Kidney (tissue), 14 donors: Measurements from ENCODE around the gene JUNB. TPM values are rescaled to one million over a fixed set of nuclear protein-coding genes. Genes with fewer than 3 reads are reported as not detected.
A peak's percentile ranks its signal among the peaks of the same experiment; 100 is the strongest.

Experiments used
- DNase-seq, 5 donors: peaks; one replicate each; pipeline ENCODE4 v3.0.0-alpha.2; 2013 to 2020
- FAIRE-seq: peaks from 2 replicates; lab custom pipeline; 2012; peaks lifted over from hg19 to GRCh38; lab: Jason Lieb, UNC
- H3K27ac ChIP-seq, 2 donors: one replicate each; pipeline ENCODE4 v1.7.0; 2013; ENCODE audit warnings: low read depth in 2 of 2, low read length in 2 of 2, inconsistent platforms in 1 of 2
- H3K27me3 ChIP-seq: one replicate; pipeline ENCODE4 v1.7.1; 2013; ENCODE audit warnings: low read length, inconsistent platforms; ENCODE audit not compliant: control insufficient read depth, insufficient read depth
- H3K36me3 ChIP-seq, 3 donors: one replicate each; pipeline versions ENCODE4 v1.7.0 to v1.7.1; 2013; ENCODE audit warnings: low read length in 3 of 3, control low read depth in 1 of 3, inconsistent platforms in 1 of 3; ENCODE audit not compliant: insufficient read depth in 3 of 3, control insufficient read depth in 2 of 3
- H3K4me1 ChIP-seq, 3 donors: one replicate each; pipeline versions ENCODE4 v1.7.0 to v1.7.1; 2013; ENCODE audit warnings: low read length in 3 of 3, inconsistent platforms in 1 of 3, low read depth in 1 of 3; ENCODE audit not compliant: control insufficient read depth in 2 of 3, insufficient read depth in 2 of 3
- H3K4me3 ChIP-seq, 3 donors: one replicate each; pipeline versions ENCODE4 v1.7.0 to v1.8.1; 2013; ENCODE audit warnings: low read length in 3 of 3, control low read depth in 1 of 3, inconsistent platforms in 1 of 3
- H3K9ac ChIP-seq, 3 donors: one replicate each; pipeline versions ENCODE4 v1.7.0 to v1.7.1; 2013; ENCODE audit warnings: low read length in 3 of 3, control low read depth in 1 of 3, inconsistent platforms in 1 of 3
- H3K9me3 ChIP-seq, 3 donors: one replicate each; pipeline versions ENCODE4 v1.7.0 to v1.7.1; 2013; ENCODE audit warnings: low read length in 3 of 3, control low read depth in 1 of 3, inconsistent platforms in 1 of 3; ENCODE audit not compliant: control insufficient read depth in 2 of 3, insufficient read depth in 1 of 3
- CTCF ChIP-seq: IDR thresholded peaks from 3 replicates; pipeline ENCODE4 v1.5.1; 2012; ENCODE audit warnings: mild to moderate bottlenecking, moderate library complexity, borderline replicate concordance; ENCODE audit not compliant: insufficient read depth; ENCODE audit errors: extremely low read depth
- intact Hi-C: fragments of 100-400 bp; cut with DNase I; formaldehyde crosslinking; loops from one replicate; pipeline ENCODE4 v1.11.1; 2022
- polyA plus RNA-seq: library from polyadenylated mRNA; stranded (reverse); fragments of 350-450 nt; fragmentation: Illumina TruSeq; extraction: RNeasy Lipid Tissue Mini Kit (QIAGEN cat#74804); gene quantifications from one replicate; pipeline ENCODE4 v1.2.3, GENCODE V29; 2014; ENCODE audit warnings: low read depth, low replicate concordance; ENCODE audit not compliant: insufficient read depth
- total RNA-seq: library from RNA; stranded (reverse); fragmentation: NEBNext Ultra II Directional; extraction: Animal tissue kit (Norgen Biotek cat#: 25700); gene quantifications from one replicate; pipeline ENCODE4 v1.2.1, GENCODE V29; 2021
- donor health status: control.
- donor health status: control.
- donor health status: control.
- donor health status: control.
- donor health status: control.
- donor health status: DM: yes; HTN: yes; CAD: no.
- donor health status: Normal renal cell carcinoma (clear cell type).

The JUNB gene
- total and polyA plus RNA-seq, 2 donors from 2014 or later, result 128 to 142 TPM

- Histone ChIP-seq H3K27me3 (no peaks in the 10 kb centered on the region), H3K4me3 (peak overlapping the region in 1 of 3 donors; percentile 97), H3K9me3 (no peaks in the 10 kb centered on the region), H3K36me3 (no peaks in the 10 kb centered on the region), H3K4me1 (peaks cover 6 to 52% (median 38%) of the 10 kb centered on the region in 3 donors), H3K27ac (peak overlapping the region; percentile 100), H3K9ac (peak overlapping the region in 1 of 3 donors; percentile 70)
- intact Hi-C loops, result no loop called here
- no peak for FAIRE-seq
- no peak for TF ChIP-seq CTCF
- DNase-seq, result peak in 1 of 5 donors; percentile 78
Measured at GRCh38 chr19:12788042-12788681, 3.1 kb upstream of the JUNB start.

- DNase-seq (peak; percentile 66 to 94 (median 90)), FAIRE-seq (no peak)
- no peak for TF ChIP-seq CTCF
- peaks cover 6 to 48% (median 36%) of the 10 kb centered on the region in 3 donors for H3K4me1 ChIP-seq
- H3K27ac ChIP-seq, result peak overlapping the region; percentile 100
- no peaks in the 10 kb centered on the region for H3K27me3 ChIP-seq
- H3K9me3 ChIP-seq, result no peaks in the 10 kb centered on the region
- intact Hi-C loops, result no loop called here
- H3K36me3 ChIP-seq, result no peaks in the 10 kb centered on the region
- peak overlapping the region; percentile 1 to 97 (median 61) for H3K4me3 ChIP-seq
- H3K9ac ChIP-seq, result peak overlapping the region in 2 of 3 donors; percentile 41 to 70
Measured at GRCh38 chr19:12788682-12789097, 2.6 kb upstream of the JUNB start.

DNA sequence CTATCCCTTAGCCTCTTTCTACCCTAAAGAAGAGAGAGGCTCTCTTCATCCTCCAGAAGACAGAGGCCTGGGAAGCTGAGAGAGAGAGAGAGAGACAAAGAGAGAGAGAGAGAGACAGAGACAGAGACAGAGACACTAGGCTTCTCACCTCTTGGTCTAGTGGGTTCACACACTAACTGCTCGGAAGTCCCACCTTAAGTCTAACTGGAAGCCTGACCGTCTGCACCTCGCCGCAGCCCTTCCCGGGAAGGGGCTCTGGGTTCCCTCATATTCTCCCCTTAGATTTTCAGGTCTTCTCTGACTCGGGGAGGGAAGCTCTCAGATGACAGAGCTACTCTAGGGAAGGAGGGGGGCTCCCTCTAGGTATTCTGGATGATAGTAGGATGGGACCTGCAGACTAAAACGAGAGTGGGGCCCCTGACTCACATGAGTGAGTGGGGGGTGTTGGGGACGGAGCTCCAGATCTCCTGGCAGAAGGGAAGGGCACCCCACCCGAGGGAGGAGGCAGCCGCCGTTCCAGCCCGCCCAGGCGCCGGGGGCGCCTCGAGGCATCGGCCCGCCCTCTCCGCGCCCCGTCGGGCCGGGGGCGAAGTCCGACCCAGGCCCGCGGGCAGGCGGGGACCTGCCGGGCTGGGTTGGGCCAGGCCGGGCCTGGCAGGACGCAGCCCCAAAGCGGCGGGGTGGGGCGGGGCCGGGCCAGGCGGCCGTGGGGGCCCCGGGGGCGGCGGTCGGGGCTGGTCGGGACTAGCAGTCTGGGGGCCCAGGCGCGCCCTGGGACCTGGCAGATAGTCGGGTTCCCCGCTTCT is 2.0 kb upstream of the JUNB start:
- Histone ChIP-seq H3K4me1 (peaks cover 6 to 43% (median 32%) of the 10 kb centered on the region in 3 donors), H3K9me3 (no peaks in the 10 kb centered on the region), H3K36me3 (no peaks in the 10 kb centered on the region), H3K27me3 (no peaks in the 10 kb centered on the region), H3K4me3 (peak overlapping the region; percentile 1 to 97 (median 61)), H3K27ac (peak overlapping the region; percentile 100), H3K9ac (peak overlapping the region in 2 of 3 donors; percentile 41 to 70)
- intact Hi-C loops, result no loop called here
- FAIRE-seq (no peak), DNase-seq (peak in 1 of 5 donors; percentile 81)
- no peak for TF ChIP-seq CTCF
